Activated naive CD4-positive, alpha-beta T cell treated with anti-CD3 and anti-CD28 coated beads, Interleukin-2, amount 50 U/mL, for 24 hours (primary cell): ENCODE data around the gene CDC42EP3.
A peak's percentile ranks its signal among the peaks of the same experiment; 100 is the strongest.

Experiments used
- H3K27ac Mint-ChIP-seq: one replicate; pipeline ENCODE4 v1.8.0; 2021; ENCODE audit warnings: mild to moderate bottlenecking, mixed read lengths
- H3K27me3 Mint-ChIP-seq: one replicate; pipeline ENCODE4 v1.8.0; 2021; ENCODE audit warnings: mixed read lengths
- H3K36me3 Mint-ChIP-seq: one replicate; pipeline ENCODE4 v1.8.0; 2021; ENCODE audit warnings: mixed read lengths
- H3K4me1 Mint-ChIP-seq: one replicate; pipeline ENCODE4 v1.8.0; 2021; ENCODE audit warnings: mixed read lengths
- H3K4me3 Mint-ChIP-seq: one replicate; pipeline ENCODE4 v1.8.0; 2021; ENCODE audit warnings: mild to moderate bottlenecking, mixed read lengths
- H3K9me3 Mint-ChIP-seq: one replicate; pipeline ENCODE4 v1.8.0; 2021; ENCODE audit warnings: mixed read lengths

Gene CDC42EP3

GRCh38 chr2:37671009-37671815 lies at the start of gene CDC42EP3:
CDC42EP3 (minus strand) TSS chr2:37671642; CDS start chr2:37646587, 25,055 bp downstream.
- peaks cover 64% of the 10 kb centered on the region for H3K4me1 Mint-ChIP-seq
- peak within 1 kb of the TSS; percentile 90 for H3K4me3 Mint-ChIP-seq
- no peaks in the 10 kb centered on the region for H3K36me3 Mint-ChIP-seq
- H3K27me3 Mint-ChIP-seq: no peaks in the 10 kb centered on the region
- H3K27ac Mint-ChIP-seq: peak within 1 kb of the TSS; percentile 84
- H3K9me3 Mint-ChIP-seq: no peaks in the 10 kb centered on the region

GRCh38 chr2:37721201-37721560 lies 49.7 kb upstream of the CDC42EP3 start:
- Mint-ChIP-seq H3K27ac (no peak overlapping the region), H3K27me3 (no peaks in the 10 kb centered on the region), H3K4me3 (no peak overlapping the region), H3K9me3 (peaks cover 8% of the 10 kb centered on the region), H3K36me3 (peaks cover 2% of the 10 kb centered on the region), H3K4me1 (no peaks in the 10 kb centered on the region)

GRCh38 chr2:37720533-37721200 lies 49.2 kb upstream of the CDC42EP3 start:
- Mint-ChIP-seq H3K4me3 (no peak overlapping the region), H3K36me3 (peaks cover 2% of the 10 kb centered on the region), H3K27me3 (no peaks in the 10 kb centered on the region), H3K4me1 (no peaks in the 10 kb centered on the region), H3K9me3 (peaks cover 14% of the 10 kb centered on the region), H3K27ac (no peak overlapping the region)

GRCh38 chr2:37718515-37719161 lies 47.2 kb upstream of the CDC42EP3 start:
- Mint-ChIP-seq H3K9me3 (peaks cover 23% of the 10 kb centered on the region), H3K27ac (no peak overlapping the region), H3K27me3 (no peaks in the 10 kb centered on the region), H3K36me3 (peaks cover 2% of the 10 kb centered on the region), H3K4me1 (peaks cover 4% of the 10 kb centered on the region), H3K4me3 (no peak overlapping the region)

- Mint-ChIP-seq H3K4me3 (no peak overlapping the region), H3K9me3 (peaks cover 19% of the 10 kb centered on the region), H3K36me3 (no peaks in the 10 kb centered on the region), H3K4me1 (peaks cover 28% of the 10 kb centered on the region), H3K27me3 (no peaks in the 10 kb centered on the region), H3K27ac (no peak overlapping the region)
These were observed 41.8 kb upstream of the CDC42EP3 start for GRCh38 chr2:37713258-37713700.

- Mint-ChIP-seq H3K9me3 (peaks cover 19% of the 10 kb centered on the region), H3K4me3 (no peak overlapping the region), H3K27ac (no peak overlapping the region), H3K4me1 (peaks cover 35% of the 10 kb centered on the region), H3K36me3 (no peaks in the 10 kb centered on the region), H3K27me3 (no peaks in the 10 kb centered on the region)
These were observed 40.4 kb upstream of the CDC42EP3 start for GRCh38 chr2:37711831-37712230.

- Mint-ChIP-seq H3K36me3 (no peaks in the 10 kb centered on the region), H3K4me3 (peak overlapping the region; percentile 15), H3K4me1 (peaks cover 37% of the 10 kb centered on the region), H3K9me3 (peaks cover 16% of the 10 kb centered on the region), H3K27me3 (no peaks in the 10 kb centered on the region), H3K27ac (no peak overlapping the region)
These were observed 39.9 kb upstream of the CDC42EP3 start for GRCh38 chr2:37711308-37711731.

- Mint-ChIP-seq H3K27ac (no peak overlapping the region), H3K36me3 (no peaks in the 10 kb centered on the region), H3K9me3 (no peaks in the 10 kb centered on the region), H3K4me1 (peaks cover 40% of the 10 kb centered on the region), H3K27me3 (no peaks in the 10 kb centered on the region), H3K4me3 (no peak overlapping the region)
These were observed 37.7 kb upstream of the CDC42EP3 start for GRCh38 chr2:37709111-37709510.

GRCh38 chr2:37708146-37708545 lies 36.7 kb upstream of the CDC42EP3 start:
- Mint-ChIP-seq H3K4me3 (no peak overlapping the region), H3K27me3 (no peaks in the 10 kb centered on the region), H3K36me3 (no peaks in the 10 kb centered on the region), H3K9me3 (no peaks in the 10 kb centered on the region), H3K27ac (no peak overlapping the region), H3K4me1 (peaks cover 31% of the 10 kb centered on the region)

GRCh38 chr2:37707393-37707792 lies 36.0 kb upstream of the CDC42EP3 start:
- H3K9me3 Mint-ChIP-seq: no peaks in the 10 kb centered on the region
- no peak overlapping the region for H3K27ac Mint-ChIP-seq
- H3K4me3 Mint-ChIP-seq: no peak overlapping the region
- no peaks in the 10 kb centered on the region for H3K36me3 Mint-ChIP-seq
- no peaks in the 10 kb centered on the region for H3K27me3 Mint-ChIP-seq
- H3K4me1 Mint-ChIP-seq: peaks cover 28% of the 10 kb centered on the region

GRCh38 chr2:37706334-37707183 lies 35.1 kb upstream of the CDC42EP3 start:
- peaks cover 6% of the 10 kb centered on the region for H3K9me3 Mint-ChIP-seq
- no peaks in the 10 kb centered on the region for H3K27me3 Mint-ChIP-seq
- H3K36me3 Mint-ChIP-seq: no peaks in the 10 kb centered on the region
- no peak overlapping the region for H3K27ac Mint-ChIP-seq
- no peak overlapping the region for H3K4me3 Mint-ChIP-seq
- peaks cover 22% of the 10 kb centered on the region for H3K4me1 Mint-ChIP-seq

- H3K36me3 Mint-ChIP-seq: no peaks in the 10 kb centered on the region
- no peaks in the 10 kb centered on the region for H3K27me3 Mint-ChIP-seq
- peaks cover 12% of the 10 kb centered on the region for H3K4me1 Mint-ChIP-seq
- peaks cover 6% of the 10 kb centered on the region for H3K9me3 Mint-ChIP-seq
- no peak overlapping the region for H3K27ac Mint-ChIP-seq
- no peak overlapping the region for H3K4me3 Mint-ChIP-seq
These were observed 33.7 kb upstream of the CDC42EP3 start for GRCh38 chr2:37705191-37705590.

GRCh38 chr2:37698931-37699481 lies 27.6 kb upstream of the CDC42EP3 start:
- Mint-ChIP-seq H3K4me3 (no peak overlapping the region), H3K9me3 (peaks cover 6% of the 10 kb centered on the region), H3K27me3 (no peaks in the 10 kb centered on the region), H3K36me3 (no peaks in the 10 kb centered on the region), H3K27ac (no peak overlapping the region), H3K4me1 (no peaks in the 10 kb centered on the region)

- H3K4me3 Mint-ChIP-seq: no peak overlapping the region
These were observed 23.9 kb upstream of the CDC42EP3 start for GRCh38 chr2:37695336-37695735.

GRCh38 chr2:37692711-37693110 lies 21.3 kb upstream of the CDC42EP3 start:
- Mint-ChIP-seq H3K9me3 (no peaks in the 10 kb centered on the region), H3K27ac (no peak overlapping the region), H3K27me3 (no peaks in the 10 kb centered on the region)

More at GRCh38 chr2:37695336-37695735, 23.9 kb upstream of the CDC42EP3 start:
- H3K27ac Mint-ChIP-seq: no peak overlapping the region
- no peaks in the 10 kb centered on the region for H3K9me3 Mint-ChIP-seq
- H3K27me3 Mint-ChIP-seq: no peaks in the 10 kb centered on the region
- no peaks in the 10 kb centered on the region for H3K36me3 Mint-ChIP-seq
- no peaks in the 10 kb centered on the region for H3K4me1 Mint-ChIP-seq

More at GRCh38 chr2:37692711-37693110, 21.3 kb upstream of the CDC42EP3 start:
- H3K36me3 Mint-ChIP-seq: no peaks in the 10 kb centered on the region
- no peaks in the 10 kb centered on the region for H3K4me1 Mint-ChIP-seq
- no peak overlapping the region for H3K4me3 Mint-ChIP-seq
